ENCODE results near the gene KISS1R. TPM values are rescaled to one million over a fixed set of nuclear protein-coding genes. Genes with fewer than 3 reads are reported as not detected.
"Not testable (repeated sequence)": the region's sequence is repeated elsewhere in the genome, so short reads cannot be mapped to it uniquely, and the experiment has no call there.

Gene KISS1R
- total and polyA plus RNA-seq, 4 donors, result not detected

- TF ChIP-seq REST (IDR thresholded peaks at IDR 0.05), result no peak
- no peak for TF ChIP-seq HNF4G (IDR thresholded peaks at IDR 0.05)
- no peak for TF ChIP-seq ATF3 (IDR thresholded peaks at IDR 0.05)
- no peak for TF ChIP-seq HNF4A (conservative IDR thresholded peaks at IDR 0.05)
- no peak for TF ChIP-seq JUND (IDR thresholded peaks at IDR 0.05)
Measured at GRCh38 chr19:956766-957440, 39.8 kb downstream of the KISS1R start (continued).

- not testable (repeated sequence) for DNase-seq (ENCODE audit: low spot score); H3K27me3 ChIP-seq (ENCODE audit: control insufficient read depth in 4 of 4, insufficient read depth in 4 of 4, low read length in 3 of 4); H3K27ac ChIP-seq (ENCODE audit: low read depth in 1 of 2, low read length in 2 of 2); H3K4me1 ChIP-seq (ENCODE audit: control insufficient read depth in 4 of 4, insufficient read depth in 4 of 4, low read length in 3 of 4); H3K9me3 ChIP-seq (ENCODE audit: control insufficient read depth in 4 of 4, low read length in 3 of 4); H3K36me3 ChIP-seq (ENCODE audit: control insufficient read depth in 4 of 4, insufficient read depth in 3 of 4, low read depth in 1 of 4, low read length in 3 of 4); H3K9ac ChIP-seq (ENCODE audit: low read depth in 1 of 2, low read length in 2 of 2); H3K4me3 ChIP-seq (ENCODE audit: low read depth in 1 of 3, low read length in 3 of 3)
- WGBS, result 96% methylated on average over 9 of the region's 9 CpGs
Measured at GRCh38 chr19:957578-957977, 40.4 kb downstream of the KISS1R start.

- Histone ChIP-seq H3K27me3 (ENCODE audit: control insufficient read depth in 4 of 4, insufficient read depth in 4 of 4, low read length in 3 of 4) (no peaks in the 10 kb centered on the region), H3K4me1 (ENCODE audit: control insufficient read depth in 4 of 4, insufficient read depth in 4 of 4, low read length in 3 of 4) (no peaks in the 10 kb centered on the region), H3K27ac (ENCODE audit: low read depth in 1 of 2, low read length in 2 of 2) (no peak overlapping the region), H3K9ac (ENCODE audit: low read depth in 1 of 2, low read length in 2 of 2) (no peak overlapping the region), H3K9me3 (ENCODE audit: control insufficient read depth in 4 of 4, low read length in 3 of 4) (no peaks in the 10 kb centered on the region), H3K4me3 (ENCODE audit: low read depth in 1 of 3, low read length in 3 of 3) (no peak overlapping the region), H3K36me3 (ENCODE audit: control insufficient read depth in 4 of 4, insufficient read depth in 3 of 4, low read depth in 1 of 4, low read length in 3 of 4) (peaks cover 0 to 2% (median under 1%) of the 10 kb centered on the region in 4 donors)
- DNase-seq (ENCODE audit: low spot score), result no peak
- 92% methylated on average over 36 of the region's 36 CpGs for WGBS
- TF ChIP-seq YY1 (IDR thresholded peaks at IDR 0.05), result no peak
- TF ChIP-seq HNF4G (IDR thresholded peaks at IDR 0.05), result no peak
- no peak for TF ChIP-seq CTCF (IDR thresholded peaks at IDR 0.05; ENCODE audit: low read depth, low read length, missing input control)
- no peak for TF ChIP-seq ATF3 (IDR thresholded peaks at IDR 0.05)
- no peak for TF ChIP-seq GABPA (IDR thresholded peaks at IDR 0.05 in 1 of 2, conservative IDR thresholded peaks at IDR 0.05 in 1 of 2)
- TF ChIP-seq RAD21 (IDR thresholded peaks at IDR 0.05), result no peak
- no peak for TF ChIP-seq EGR1 (IDR thresholded peaks at IDR 0.05; ENCODE audit: low read depth in 2 of 2)
- TF ChIP-seq HNF4A (conservative IDR thresholded peaks at IDR 0.05), result no peak
- TF ChIP-seq NR2F2 (IDR thresholded peaks at IDR 0.05), result no peak
- no peak for TF ChIP-seq FOXA1 (IDR thresholded peaks at IDR 0.05)
- no peak for TF ChIP-seq REST (IDR thresholded peaks at IDR 0.05)
- no peak for TF ChIP-seq TAF1 (conservative IDR thresholded peaks at IDR 0.05)
- TF ChIP-seq MAX (IDR thresholded peaks at IDR 0.05), result no peak
Measured at GRCh38 chr19:958967-959855, 42.1 kb downstream of the KISS1R start.

All from liver (tissue), 9 donors.